ENCODE results near the gene OR1B1.

DNA sequence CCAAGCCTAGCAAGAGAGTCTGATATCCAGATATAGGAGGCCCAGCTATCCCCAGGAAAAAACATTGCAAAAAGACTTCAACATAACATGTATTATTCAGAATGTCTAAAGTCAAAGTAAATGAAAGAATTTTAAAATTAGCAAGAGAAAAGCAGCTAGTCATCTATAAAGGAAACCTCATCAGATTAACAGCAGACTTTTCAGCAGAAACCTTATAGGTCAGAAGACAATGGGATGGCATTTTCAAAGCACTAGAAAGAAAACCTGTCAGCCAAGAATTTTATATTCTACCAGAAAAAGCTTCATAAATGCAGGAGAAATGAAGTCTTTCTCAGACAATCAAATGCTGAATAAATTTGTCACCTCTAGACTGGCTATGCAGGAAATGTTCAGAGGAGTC, 27.4 kb upstream of the OR1B1 start:
- no peak for TF ChIP-seq EZH2 (IDR thresholded peaks at IDR 0.05; ENCODE audit: low read depth)
- TF ChIP-seq, protein P1, sequence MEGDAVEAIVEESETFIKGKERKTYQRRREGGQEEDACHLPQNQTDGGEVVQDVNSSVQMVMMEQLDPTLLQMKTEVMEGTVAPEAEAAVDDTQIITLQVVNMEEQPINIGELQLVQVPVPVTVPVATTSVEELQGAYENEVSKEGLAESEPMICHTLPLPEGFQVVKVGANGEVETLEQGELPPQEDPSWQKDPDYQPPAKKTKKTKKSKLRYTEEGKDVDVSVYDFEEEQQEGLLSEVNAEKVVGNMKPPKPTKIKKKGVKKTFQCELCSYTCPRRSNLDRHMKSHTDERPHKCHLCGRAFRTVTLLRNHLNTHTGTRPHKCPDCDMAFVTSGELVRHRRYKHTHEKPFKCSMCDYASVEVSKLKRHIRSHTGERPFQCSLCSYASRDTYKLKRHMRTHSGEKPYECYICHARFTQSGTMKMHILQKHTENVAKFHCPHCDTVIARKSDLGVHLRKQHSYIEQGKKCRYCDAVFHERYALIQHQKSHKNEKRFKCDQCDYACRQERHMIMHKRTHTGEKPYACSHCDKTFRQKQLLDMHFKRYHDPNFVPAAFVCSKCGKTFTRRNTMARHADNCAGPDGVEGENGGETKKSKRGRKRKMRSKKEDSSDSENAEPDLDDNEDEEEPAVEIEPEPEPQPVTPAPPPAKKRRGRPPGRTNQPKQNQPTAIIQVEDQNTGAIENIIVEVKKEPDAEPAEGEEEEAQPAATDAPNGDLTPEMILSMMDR (conservative IDR thresholded peaks at IDR 0.05): no peak

Data from PC-9 (cell line).